Natural killer cell treated with Interleukin-12 subunit alpha and Interleukin-12 subunit beta and Interleukin-15 and Interleukin-18, amount 100 ng/mL, for 72 hours (primary cell): ENCODE data around the gene CERK. TPM values are rescaled to one million over a fixed set of nuclear protein-coding genes. Genes with fewer than 3 reads are reported as not detected.
"Not testable (repeated sequence)": the region's sequence is repeated elsewhere in the genome, so short reads cannot be mapped to it uniquely, and the experiment has no call there.

ENCODE experiments used
- ATAC-seq, 2 donors: fragments of 150-1000 bp; cut with Tn5 transposase in 1 of 2; sonication (Bioruptor Pico), chemical (Tn5 transposase) in 1 of 2; 2 replicates each; pipeline ENCODE4 v1.10.0; 2021
- DNase-seq: peaks from one replicate; pipeline ENCODE4 v3.0.0; 2022; ENCODE audit warnings: low spot score
- H3K27ac Mint-ChIP-seq, 2 donors: 1 replicate in 1 of 2; 2 replicates in 1 of 2; pipeline ENCODE4 v1.8.0; 2022; ENCODE audit warnings: mixed read lengths in 2 of 2, mild to moderate bottlenecking in 1 of 2, moderate library complexity in 1 of 2
- H3K27me3 Mint-ChIP-seq, 2 donors: 1 replicate in 1 of 2; 2 replicates in 1 of 2; pipeline ENCODE4 v1.8.0; 2022; ENCODE audit warnings: mixed read lengths in 2 of 2
- H3K36me3 Mint-ChIP-seq: one replicate; pipeline ENCODE4 v1.8.0; 2022; ENCODE audit warnings: mixed read lengths
- H3K4me1 Mint-ChIP-seq, 2 donors: 1 replicate in 1 of 2; 2 replicates in 1 of 2; pipeline ENCODE4 v1.8.0; 2022; ENCODE audit warnings: low read depth in 2 of 2, mixed read lengths in 2 of 2, mild to moderate bottlenecking in 1 of 2
- H3K4me3 Mint-ChIP-seq: one replicate; pipeline ENCODE4 v1.8.0; 2022; ENCODE audit warnings: mixed read lengths
- H3K9me3 Mint-ChIP-seq: 2 replicates; pipeline ENCODE4 v1.8.0; 2022; ENCODE audit warnings: mixed read lengths
- total RNA-seq, 2 donors: library from RNA; stranded (reverse); gene quantifications; one replicate each; pipeline ENCODE4 v1.2.3, GENCODE V29; 2022

The CERK gene
- total RNA-seq, 2 donors from 2014 or later, result 38.1 to 55.8 TPM

GRCh38 chr22:46654426-46654825 lies 83.6 kb downstream of the CERK start:
- H3K4me1 Mint-ChIP-seq, result peaks cover 11 to 14% of the 10 kb centered on the region in 2 donors
- H3K36me3 Mint-ChIP-seq, result no peaks in the 10 kb centered on the region
- no peak for ATAC-seq
- no peak overlapping the region for H3K4me3 Mint-ChIP-seq
- no peak overlapping the region for H3K27ac Mint-ChIP-seq
- no peaks in the 10 kb centered on the region for H3K9me3 Mint-ChIP-seq
- no peaks in the 10 kb centered on the region for H3K27me3 Mint-ChIP-seq
- DNase-seq, result no peak

DNA sequence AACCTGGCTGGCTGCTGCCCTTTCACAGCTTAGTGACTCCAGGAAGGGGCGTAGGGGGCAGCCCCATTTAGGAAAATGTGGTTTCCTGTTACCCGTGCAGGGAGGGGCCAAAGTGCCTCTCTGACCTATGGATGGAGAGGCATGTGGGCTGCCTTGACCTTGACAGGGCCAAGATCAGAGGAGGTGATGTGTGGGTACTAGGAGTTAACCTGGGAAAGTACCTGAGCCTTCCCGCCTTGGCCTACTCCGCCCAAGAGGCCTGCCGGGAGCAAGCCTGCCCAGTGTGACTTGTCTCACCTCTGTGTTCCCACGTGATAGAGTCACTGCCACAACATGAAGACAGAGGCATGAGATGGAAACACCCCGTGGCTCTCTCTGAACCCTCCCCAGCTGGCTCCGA lies 84.5 kb downstream of the CERK start:
- Mint-ChIP-seq H3K4me3 (no peak overlapping the region), H3K27ac (no peak overlapping the region), H3K9me3 (no peaks in the 10 kb centered on the region), H3K27me3 (no peaks in the 10 kb centered on the region), H3K4me1 (peaks cover 12 to 16% of the 10 kb centered on the region in 2 donors), H3K36me3 (no peaks in the 10 kb centered on the region)
- ATAC-seq (peak; percentile 41 to 69), DNase-seq (no peak)

GRCh38 chr22:46652847-46653331 lies 85.2 kb downstream of the CERK start:
- H3K4me1 Mint-ChIP-seq, result peaks cover 19 to 21% of the 10 kb centered on the region in 2 donors
- H3K27ac Mint-ChIP-seq, result no peak overlapping the region
- no peaks in the 10 kb centered on the region for H3K27me3 Mint-ChIP-seq
- H3K4me3 Mint-ChIP-seq, result no peak overlapping the region
- no peak for ATAC-seq
- H3K36me3 Mint-ChIP-seq, result no peaks in the 10 kb centered on the region
- H3K9me3 Mint-ChIP-seq, result peaks cover 6% of the 10 kb centered on the region
- no peak for DNase-seq

DNA sequence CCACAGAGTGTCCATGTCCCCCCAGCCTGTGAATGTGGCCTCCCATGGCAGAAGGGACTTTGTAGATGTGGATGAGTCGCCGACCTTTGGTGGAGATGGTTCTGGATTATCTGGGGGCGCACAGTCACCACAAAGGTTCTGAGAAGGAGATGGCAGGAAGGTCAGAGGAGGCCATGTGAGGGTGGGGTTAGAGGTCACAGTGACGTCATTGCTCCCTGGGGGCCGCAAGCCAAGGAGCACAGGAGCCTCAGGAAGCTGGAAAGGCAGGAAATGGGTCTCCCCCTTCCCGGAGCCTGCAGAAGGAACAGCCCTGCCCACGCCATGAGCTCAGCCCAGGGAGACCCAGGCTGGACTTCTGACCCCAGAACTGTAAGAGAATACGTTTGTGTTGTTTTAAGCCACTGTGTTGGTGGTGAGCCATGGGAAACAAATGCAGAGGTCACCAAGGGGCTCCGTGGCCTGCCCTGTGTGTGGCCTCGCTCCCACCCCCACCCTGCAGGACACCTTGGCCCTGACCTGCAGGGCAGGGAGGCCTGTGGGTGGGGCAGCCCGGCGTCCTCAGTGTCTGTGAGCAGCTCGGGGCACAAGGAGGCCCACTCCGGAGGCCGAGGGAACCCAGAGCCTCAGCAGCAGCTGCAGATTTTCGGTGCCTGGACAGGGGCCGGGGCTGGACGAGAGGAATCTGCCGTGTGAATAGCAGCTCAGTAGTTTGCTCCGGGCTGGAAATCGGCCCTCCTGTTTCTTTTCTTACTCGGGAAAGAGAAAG lies 85.8 kb downstream of the CERK start:
- Mint-ChIP-seq H3K9me3 (peaks cover 6% of the 10 kb centered on the region), H3K36me3 (no peaks in the 10 kb centered on the region), H3K4me3 (no peak overlapping the region), H3K4me1 (peaks cover 21 to 23% of the 10 kb centered on the region in 2 donors), H3K27ac (no peak overlapping the region), H3K27me3 (no peaks in the 10 kb centered on the region)
- ATAC-seq (no peak), DNase-seq (no peak)

- peaks cover 21 to 29% of the 10 kb centered on the region in 2 donors for H3K4me1 Mint-ChIP-seq
- no peak for ATAC-seq
- H3K36me3 Mint-ChIP-seq, result no peaks in the 10 kb centered on the region
- H3K27ac Mint-ChIP-seq, result no peak overlapping the region
- H3K4me3 Mint-ChIP-seq, result no peak overlapping the region
- no peak for DNase-seq
- H3K9me3 Mint-ChIP-seq, result peaks cover 6% of the 10 kb centered on the region
- no peaks in the 10 kb centered on the region for H3K27me3 Mint-ChIP-seq
These were observed 86.7 kb downstream of the CERK start for GRCh38 chr22:46651316-46651715.

DNA sequence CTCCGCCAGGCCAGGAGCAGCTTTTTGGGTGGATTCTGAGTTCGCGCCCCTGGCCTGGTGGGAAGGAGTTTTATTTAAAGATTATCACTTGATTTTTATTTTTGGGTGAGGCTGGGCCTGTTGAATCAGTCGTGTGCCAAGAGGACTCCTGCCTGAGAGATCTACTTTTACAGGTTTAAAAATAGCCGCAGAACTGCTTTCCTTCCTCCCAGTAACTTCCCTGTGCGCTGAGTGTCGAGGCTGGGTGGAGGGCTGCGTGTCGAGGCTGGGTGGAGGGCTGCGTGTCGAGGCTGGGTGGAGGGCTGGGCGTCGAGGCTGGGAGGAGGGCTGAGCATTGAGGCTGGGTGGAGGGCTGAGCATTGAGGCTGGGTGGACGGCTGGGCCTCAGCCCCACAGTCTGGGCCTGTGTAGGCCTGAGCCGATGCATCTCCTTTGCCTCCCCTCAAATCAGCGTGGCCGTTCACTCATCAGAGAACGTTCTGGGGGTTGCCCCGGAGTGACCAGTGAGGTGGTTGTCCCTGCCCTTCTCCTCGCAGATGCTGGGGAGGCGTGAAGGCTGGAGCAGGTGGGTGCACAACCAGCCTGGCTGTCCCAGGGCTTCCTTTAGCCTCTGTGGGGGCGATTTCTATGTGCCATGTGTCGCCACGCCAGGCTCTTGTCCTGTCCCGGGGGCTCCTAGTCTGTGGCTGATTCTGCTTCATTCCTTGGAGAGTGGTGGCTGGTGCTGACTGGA lies 87.8 kb downstream of the CERK start:
- H3K9me3 Mint-ChIP-seq, result peaks cover 6% of the 10 kb centered on the region
- no peaks in the 10 kb centered on the region for H3K27me3 Mint-ChIP-seq
- no peaks in the 10 kb centered on the region for H3K36me3 Mint-ChIP-seq
- H3K27ac Mint-ChIP-seq, result peak overlapping the region in 1 of 2 donors; percentile 58
- no peak for DNase-seq
- H3K4me1 Mint-ChIP-seq, result peaks cover 21 to 29% of the 10 kb centered on the region in 2 donors
- ATAC-seq, result no peak
- no peak overlapping the region for H3K4me3 Mint-ChIP-seq

DNA sequence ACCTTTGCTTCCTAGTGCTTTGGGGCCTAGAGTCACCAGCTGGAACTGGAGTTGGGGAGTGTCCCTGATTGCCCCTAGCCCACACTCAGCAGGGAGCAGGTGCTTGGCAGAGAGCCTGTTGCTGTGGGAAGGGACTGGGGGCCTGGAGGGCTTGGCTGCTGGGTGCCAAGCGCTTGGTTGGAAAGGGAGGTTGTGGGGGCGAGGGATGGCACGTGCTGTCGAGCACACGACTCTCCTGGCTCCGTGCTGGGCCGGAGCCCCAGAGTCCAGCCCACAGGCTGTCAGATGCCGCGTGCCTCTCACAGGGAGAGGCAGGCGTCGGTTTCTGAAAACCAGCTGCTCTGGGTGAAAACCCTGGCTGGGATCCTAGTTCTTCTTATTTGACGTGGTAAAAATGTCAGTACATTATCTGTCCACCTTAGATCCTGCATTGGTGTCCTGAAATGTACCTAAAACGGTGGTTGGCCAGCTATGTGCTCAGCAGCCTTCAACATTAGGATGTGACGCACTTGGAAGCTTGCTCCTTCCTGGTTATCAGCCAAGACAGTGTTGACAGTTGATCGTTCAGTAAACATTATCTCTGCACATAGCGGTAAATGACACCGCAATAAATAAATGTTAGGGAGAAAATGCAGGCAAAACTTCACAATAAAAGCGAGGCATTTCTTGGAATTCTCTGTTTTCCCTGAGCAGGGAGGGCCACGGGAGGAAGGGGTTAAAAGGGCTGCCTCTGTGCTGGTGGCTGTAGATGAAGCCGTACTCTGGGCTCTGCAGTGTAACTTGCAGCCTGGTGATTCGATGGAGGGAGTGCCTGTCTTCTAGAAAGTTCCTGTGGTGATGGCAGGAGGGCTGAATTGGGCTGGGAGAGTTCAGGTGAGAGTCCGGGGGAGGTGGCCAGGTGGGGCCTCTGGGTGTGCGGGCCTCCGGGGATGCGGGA lies 88.6 kb downstream of the CERK start:
- Mint-ChIP-seq H3K9me3 (peaks cover 6% of the 10 kb centered on the region), H3K36me3 (no peaks in the 10 kb centered on the region), H3K4me3 (no peak overlapping the region), H3K27me3 (no peaks in the 10 kb centered on the region), H3K27ac (peak overlapping the region in 1 of 2 donors; percentile 58), H3K4me1 (peaks cover 18 to 29% of the 10 kb centered on the region in 2 donors)
- DNase-seq (no peak), ATAC-seq (no peak)

DNA sequence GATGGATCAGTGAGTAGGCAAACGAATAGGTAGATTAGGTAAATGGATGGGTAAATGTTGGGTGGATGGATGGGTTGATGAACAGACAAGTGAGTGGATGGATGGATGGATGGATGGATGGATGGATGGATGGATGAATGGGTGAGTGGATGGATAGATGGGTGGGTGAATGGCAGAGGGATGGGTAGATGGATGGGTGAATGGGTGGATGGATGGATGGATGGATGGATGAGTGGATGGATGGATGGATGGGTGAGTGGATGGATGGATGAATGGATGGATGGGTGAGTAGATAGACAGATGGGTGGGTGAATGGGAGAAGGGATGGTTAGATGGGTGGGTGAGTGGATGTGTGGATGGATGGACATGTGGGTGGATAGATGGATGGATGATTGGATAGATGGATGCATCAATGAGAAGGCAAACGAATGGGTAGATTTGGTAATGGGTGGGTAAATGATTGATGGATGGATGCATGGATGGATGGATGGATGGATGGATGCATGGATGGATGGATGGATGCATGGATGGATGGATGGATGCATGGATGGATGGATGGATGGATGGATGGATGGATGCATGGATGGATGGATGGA lies 89.7 kb downstream of the CERK start:
- not testable (repeated sequence) for H3K4me3 Mint-ChIP-seq, H3K36me3 Mint-ChIP-seq, ATAC-seq, H3K9me3 Mint-ChIP-seq, DNase-seq, H3K27me3 Mint-ChIP-seq, H3K27ac Mint-ChIP-seq
- H3K4me1 Mint-ChIP-seq, result peaks cover 18 to 30% of the 10 kb centered on the region in 2 donors

DNA sequence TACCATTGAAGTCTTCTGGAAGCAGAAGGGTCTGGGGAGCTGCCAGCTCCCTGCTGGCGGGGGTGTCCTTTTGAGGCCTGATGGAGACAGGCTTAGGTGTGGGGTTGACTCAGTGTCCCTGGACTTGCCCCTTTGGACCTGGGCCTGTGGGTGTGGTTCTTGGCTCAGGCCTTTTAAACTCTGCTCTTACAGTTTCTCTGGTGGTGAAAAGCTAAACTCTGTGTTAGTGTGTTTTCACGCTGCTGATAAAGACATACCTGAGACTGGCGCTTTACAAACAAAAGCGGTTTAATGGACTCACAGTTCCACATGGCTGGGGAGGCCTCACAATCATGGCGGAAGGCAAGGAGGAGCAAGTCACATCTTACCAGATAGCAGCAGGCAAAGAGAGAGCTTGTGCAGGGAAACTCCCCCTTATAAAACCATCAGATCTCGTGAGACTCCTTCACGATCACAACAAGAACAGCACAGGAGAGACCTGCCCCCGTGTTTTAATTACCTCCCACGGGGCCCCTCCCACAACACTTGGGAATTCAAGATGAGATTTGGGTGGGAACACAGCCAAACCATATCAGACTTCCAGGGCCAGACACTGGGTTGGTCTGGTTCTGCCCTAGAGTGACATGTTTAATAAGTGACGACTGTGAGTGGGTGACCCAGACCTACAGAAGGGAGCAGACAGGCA lies 91.4 kb downstream of the CERK start:
- Mint-ChIP-seq H3K4me3 (no peak overlapping the region), H3K36me3 (peaks cover 8% of the 10 kb centered on the region), H3K27ac (no peak overlapping the region), H3K27me3 (no peaks in the 10 kb centered on the region), H3K9me3 (peaks cover 11% of the 10 kb centered on the region), H3K4me1 (peaks cover 15 to 27% of the 10 kb centered on the region in 2 donors)
- ATAC-seq (no peak), DNase-seq (no peak)

DNA sequence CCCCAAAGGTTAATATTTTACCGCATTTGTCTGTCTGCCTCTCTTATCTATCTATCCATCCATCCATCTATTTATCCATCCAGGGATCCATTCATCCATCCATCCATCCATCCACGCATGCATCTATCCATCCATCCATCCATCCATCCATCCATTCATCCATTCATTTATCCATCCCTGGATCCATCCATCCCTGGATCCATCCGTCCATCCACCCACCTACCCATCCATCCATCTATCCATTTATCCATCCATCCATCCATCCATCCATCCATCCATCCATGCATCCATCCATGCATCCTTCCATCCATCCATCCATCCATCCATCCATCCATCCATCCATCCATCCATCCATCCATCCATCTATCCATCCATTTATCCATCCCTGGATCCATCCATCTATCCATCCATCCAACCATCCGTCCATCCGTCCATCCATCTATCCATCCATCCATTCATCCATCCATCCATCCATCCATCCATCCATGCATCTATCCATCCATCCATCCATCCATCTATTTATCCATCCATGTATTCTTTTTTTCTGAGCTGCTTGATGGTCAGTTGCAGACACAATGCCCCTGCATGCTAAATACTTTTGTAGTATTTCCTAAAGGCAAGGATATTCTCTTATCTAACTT lies 95.1 kb downstream of the CERK start:
- not testable (repeated sequence) for H3K4me3 Mint-ChIP-seq, H3K27ac Mint-ChIP-seq, H3K36me3 Mint-ChIP-seq, DNase-seq, H3K27me3 Mint-ChIP-seq, H3K9me3 Mint-ChIP-seq, ATAC-seq
- peaks cover 9 to 26% of the 10 kb centered on the region in 2 donors for H3K4me1 Mint-ChIP-seq

DNA sequence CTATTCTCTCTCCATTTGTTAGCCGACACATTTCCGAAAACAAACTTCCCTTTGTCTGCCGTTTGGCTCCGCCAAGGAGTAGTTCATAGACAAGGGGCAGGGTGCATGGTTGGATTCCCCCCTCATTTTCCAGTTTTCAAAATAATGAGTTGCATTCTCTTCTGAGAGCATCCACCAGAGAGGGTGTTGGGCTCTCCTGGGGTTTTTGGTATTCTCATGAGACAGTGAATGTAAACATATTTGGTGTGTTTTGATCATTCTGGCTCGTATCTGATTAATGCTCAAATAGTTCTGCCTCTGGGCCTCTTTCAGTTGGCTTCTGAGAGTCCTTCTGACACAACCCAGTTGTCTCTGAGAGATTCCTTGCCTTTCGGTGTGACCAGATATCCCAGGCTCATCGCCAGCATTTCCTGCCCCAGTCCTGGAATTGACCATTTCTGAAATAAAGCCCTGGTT lies 96.2 kb downstream of the CERK start:
- H3K27me3 Mint-ChIP-seq, result no peaks in the 10 kb centered on the region
- peaks cover 5% of the 10 kb centered on the region for H3K9me3 Mint-ChIP-seq
- ATAC-seq (no peak), DNase-seq (no peak)
- H3K4me3 Mint-ChIP-seq, result no peak overlapping the region
- peaks cover 8% of the 10 kb centered on the region for H3K36me3 Mint-ChIP-seq
- H3K4me1 Mint-ChIP-seq, result peaks cover 9 to 20% of the 10 kb centered on the region in 2 donors
- no peak overlapping the region for H3K27ac Mint-ChIP-seq

DNA sequence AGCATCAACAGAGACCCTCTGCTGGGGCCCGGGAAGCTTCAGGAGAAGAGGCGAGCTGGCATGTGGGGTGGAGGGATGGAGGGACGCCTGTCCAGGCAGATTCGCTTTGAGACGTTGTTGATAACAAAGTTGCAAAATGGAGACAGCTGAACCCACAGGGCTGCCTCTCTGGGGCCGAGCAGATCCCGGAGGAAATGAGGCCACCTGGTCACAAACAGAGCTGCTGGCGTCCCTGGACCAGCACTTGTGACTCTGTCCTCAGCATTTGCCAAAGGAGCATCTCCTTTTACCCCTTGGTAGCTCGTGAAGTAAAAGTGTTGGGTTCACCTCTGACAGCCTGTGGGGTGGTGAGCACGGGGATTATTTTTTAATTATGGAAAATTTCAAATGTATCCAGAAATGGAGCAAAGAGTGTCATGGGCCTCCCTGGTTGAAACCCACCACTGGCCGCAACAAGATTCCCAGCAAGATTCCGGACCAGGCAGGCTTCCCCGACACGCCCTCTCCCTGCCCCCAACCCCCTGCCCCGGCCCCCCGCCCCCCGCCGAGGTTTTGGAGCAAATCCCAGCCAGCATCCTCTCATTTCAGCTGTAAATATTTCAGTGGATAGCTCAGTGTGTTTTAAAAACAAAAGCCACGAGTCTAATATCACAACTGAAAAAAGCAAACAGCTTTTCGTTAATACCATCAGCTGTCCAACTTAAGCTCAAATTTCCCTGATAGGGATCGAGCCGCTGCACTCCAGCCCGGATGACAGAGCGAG lies 97.6 kb downstream of the CERK start:
- no peaks in the 10 kb centered on the region for H3K27me3 Mint-ChIP-seq
- H3K4me3 Mint-ChIP-seq, result no peak overlapping the region
- ATAC-seq, result no peak
- peaks cover 8% of the 10 kb centered on the region for H3K36me3 Mint-ChIP-seq
- H3K27ac Mint-ChIP-seq, result no peak overlapping the region
- peaks cover 5% of the 10 kb centered on the region for H3K9me3 Mint-ChIP-seq
- DNase-seq, result no peak
- H3K4me1 Mint-ChIP-seq, result peaks cover 9 to 16% of the 10 kb centered on the region in 2 donors
